Astrocyte (in vitro differentiated cells and primary cell): ENCODE data around the gene ZC3H12D.

Experiments used
- CTCF ChIP-seq: IDR thresholded peaks from 2 replicates; pipeline ENCODE4 v1.5.1; 2011; ENCODE audit warnings: low read depth, mild to moderate bottlenecking, inconsistent platforms, low read length, moderate library complexity; ENCODE audit not compliant: insufficient read depth
- EZH2 ChIP-seq: IDR thresholded peaks from 2 replicates; pipeline ENCODE4 v1.6.1; 2012; ENCODE audit warnings: mild to moderate bottlenecking, low read length, inconsistent platforms; ENCODE audit not compliant: insufficient read depth

- TF ChIP-seq CTCF, result no peak
- TF ChIP-seq EZH2, result no peak
These were observed 26.6 kb downstream of the ZC3H12D start for GRCh38 chr6:149458196-149458595.
